ENCODE results near the gene ATXN7L1.
"Not testable (repeated sequence)": the region's sequence is repeated elsewhere in the genome, so short reads cannot be mapped to it uniquely, and the experiment has no call there.

The ATXN7L1 gene

DNA sequence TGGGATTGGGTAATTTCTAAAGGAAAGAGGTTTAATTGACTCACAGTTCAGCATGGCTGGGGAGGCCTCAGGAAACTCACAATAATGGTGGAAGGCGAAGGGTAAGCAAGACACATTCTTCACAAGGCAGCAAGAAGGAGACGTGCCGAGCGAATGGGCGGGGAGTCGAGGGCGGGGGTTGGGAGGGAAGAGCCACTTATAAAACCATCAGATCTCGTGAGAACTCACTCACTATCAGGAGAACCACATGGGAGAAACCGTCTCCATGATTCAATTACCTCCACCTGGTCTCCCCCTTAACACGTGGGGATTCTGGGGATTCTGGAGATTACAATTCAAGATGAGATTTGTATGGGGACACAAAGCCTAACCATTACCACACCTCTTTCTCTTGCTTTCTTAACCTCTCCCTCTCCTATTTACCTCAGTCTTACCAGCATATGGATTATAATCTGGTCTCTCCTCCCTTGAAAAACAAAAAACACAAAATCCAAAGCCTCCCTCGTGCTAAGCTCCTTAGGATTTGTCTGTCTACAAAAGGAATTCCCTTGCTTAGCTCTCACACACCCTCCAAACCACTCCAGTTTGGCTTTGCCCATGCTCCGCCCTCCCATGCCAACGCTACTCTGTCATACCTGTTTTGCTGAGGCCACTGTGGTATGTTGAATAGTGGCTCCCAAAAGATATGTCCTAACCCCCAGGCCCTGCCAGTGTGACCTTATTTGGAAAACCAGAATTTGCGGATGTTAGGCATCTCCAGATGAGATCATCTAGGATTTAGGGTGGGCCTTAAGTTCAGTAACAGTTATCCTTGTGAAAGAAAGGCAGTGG, 275.5 kb downstream of the ATXN7L1 start:
- Histone ChIP-seq H3K4ac (ENCODE audit: low read depth, low read length) (no peak overlapping the region), H2AK5ac (ENCODE audit: low read length) (no peak overlapping the region), H3K18ac (ENCODE audit: low read length) (no peak overlapping the region), H4K91ac (ENCODE audit: low read depth, low read length) (no peak overlapping the region), H3K36me3 (ENCODE audit: control insufficient read depth in 1 of 2, insufficient read depth in 2 of 2, low read length in 2 of 2) (no peaks in the 10 kb centered on the region), H2BK12ac (ENCODE audit: low read length) (no peak overlapping the region), H3K27me3 (ENCODE audit: insufficient read depth, low read length) (no peaks in the 10 kb centered on the region), H3K79me1 (ENCODE audit: low read length) (no peaks in the 10 kb centered on the region), H3K14ac (ENCODE audit: low read length) (no peak overlapping the region), H3K4me1 (ENCODE audit: control insufficient read depth in 1 of 2, insufficient read depth in 2 of 2, low read length in 2 of 2) (peaks cover 2 to 8% of the 10 kb centered on the region in 2 experiments), H3K27ac (ENCODE audit: low read depth, low read length) (no peak overlapping the region), H3K4me3 (ENCODE audit: low read depth, low read length) (no peak overlapping the region), H3K9me3 (ENCODE audit: insufficient read depth, low read depth, low read length) (no peaks in the 10 kb centered on the region), H2AFZ (ENCODE audit: insufficient read depth, low read length, poor library complexity) (no peak overlapping the region), H3K4me2 (ENCODE audit: low read length) (no peak overlapping the region), H3K79me2 (ENCODE audit: control insufficient read depth, insufficient read depth, low read length, poor library complexity) (no peaks in the 10 kb centered on the region), H4K12ac (ENCODE audit: low read depth, low read length) (no peak overlapping the region), H4K8ac (ENCODE audit: low read depth, low read length) (peak overlapping the region; percentile 33), H3K23ac (ENCODE audit: low read length) (no peak overlapping the region), H2BK5ac (ENCODE audit: low read depth, low read length, poor library complexity) (no peak overlapping the region), H2BK120ac (ENCODE audit: insufficient read depth, low read length, poor library complexity) (no peak overlapping the region), H3K9ac (ENCODE audit: low read length) (no peak overlapping the region)
- WGBS (ENCODE audit: extremely low coverage, insufficient coverage, insufficient read length) = no CpG with 5 or more reads among the region's 14 CpGs
- peak; percentile 22 to 54 for DNase-seq

DNA sequence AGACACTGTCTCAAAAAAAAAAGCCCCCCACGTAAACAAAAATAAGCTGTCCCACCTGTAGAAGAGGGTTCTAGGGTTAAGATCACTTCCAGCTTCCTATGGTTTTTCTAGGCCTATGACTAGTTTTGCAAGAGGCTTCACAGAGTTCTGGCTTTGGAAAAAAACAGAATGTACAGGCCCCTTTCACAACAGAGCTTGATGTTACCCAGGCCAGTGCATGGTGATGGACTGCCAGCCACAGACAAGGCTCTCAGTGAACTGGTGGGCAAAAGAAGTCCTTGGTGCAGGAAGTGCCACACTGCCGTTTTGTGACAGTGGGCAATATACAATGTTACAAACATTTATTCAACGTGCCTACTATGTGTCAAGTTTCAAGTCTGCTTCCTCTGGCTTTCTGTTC, 276.8 kb downstream of the ATXN7L1 start:
- Histone ChIP-seq H3K9me3 (ENCODE audit: insufficient read depth, low read depth, low read length) (no peaks in the 10 kb centered on the region), H3K9ac (ENCODE audit: low read length) (no peak overlapping the region), H3K27ac (ENCODE audit: low read depth, low read length) (no peak overlapping the region), H3K27me3 (ENCODE audit: insufficient read depth, low read length) (no peaks in the 10 kb centered on the region), H2BK5ac (ENCODE audit: low read depth, low read length, poor library complexity) (no peak overlapping the region), H4K8ac (ENCODE audit: low read depth, low read length) (no peak overlapping the region), H3K4ac (ENCODE audit: low read depth, low read length) (no peak overlapping the region), H3K4me1 (ENCODE audit: control insufficient read depth in 1 of 2, insufficient read depth in 2 of 2, low read length in 2 of 2) (peaks cover 2 to 8% of the 10 kb centered on the region in 2 experiments), H4K91ac (ENCODE audit: low read depth, low read length) (no peak overlapping the region), H2AK5ac (ENCODE audit: low read length) (no peak overlapping the region), H3K36me3 (ENCODE audit: control insufficient read depth in 1 of 2, insufficient read depth in 2 of 2, low read length in 2 of 2) (no peaks in the 10 kb centered on the region), H3K23ac (ENCODE audit: low read length) (no peak overlapping the region), H3K79me1 (ENCODE audit: low read length) (no peaks in the 10 kb centered on the region), H3K4me3 (ENCODE audit: low read depth, low read length) (no peak overlapping the region), H2BK12ac (ENCODE audit: low read length) (no peak overlapping the region), H4K12ac (ENCODE audit: low read depth, low read length) (no peak overlapping the region), H3K18ac (ENCODE audit: low read length) (no peak overlapping the region), H3K79me2 (ENCODE audit: control insufficient read depth, insufficient read depth, low read length, poor library complexity) (no peaks in the 10 kb centered on the region), H2BK120ac (ENCODE audit: insufficient read depth, low read length, poor library complexity) (no peak overlapping the region), H2AFZ (ENCODE audit: insufficient read depth, low read length, poor library complexity) (no peak overlapping the region), H3K14ac (ENCODE audit: low read length) (no peak overlapping the region), H3K4me2 (ENCODE audit: low read length) (no peak overlapping the region)
- WGBS (ENCODE audit: extremely low coverage, insufficient coverage, insufficient read length) = no CpG with 5 or more reads among the region's 3 CpGs
- no peak for DNase-seq

DNA sequence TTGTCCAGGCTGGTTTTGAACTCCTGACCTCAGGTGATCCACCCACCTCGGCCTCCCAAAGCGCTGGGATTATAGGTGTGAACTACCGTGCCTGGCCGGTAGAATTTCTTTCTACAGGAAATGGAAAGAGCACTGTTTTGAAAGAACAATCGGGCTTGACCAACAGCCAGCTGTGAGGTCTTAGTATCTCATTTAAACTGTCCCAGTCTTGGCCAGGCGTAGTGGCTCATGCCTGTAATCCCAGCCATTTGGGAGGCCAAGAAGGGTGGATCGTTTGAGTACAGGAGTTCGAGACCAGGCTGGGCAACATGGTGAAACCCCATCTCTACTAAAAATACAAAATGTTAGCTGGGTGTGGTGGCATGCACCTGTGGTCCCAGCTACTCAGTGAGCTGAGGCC, 277.3 kb downstream of the ATXN7L1 start:
- H3K27me3 ChIP-seq (ENCODE audit: insufficient read depth, low read length); H3K27ac ChIP-seq (ENCODE audit: low read depth, low read length); H2AFZ ChIP-seq (ENCODE audit: insufficient read depth, low read length, poor library complexity); H2BK12ac ChIP-seq (ENCODE audit: low read length); H3K9ac ChIP-seq (ENCODE audit: low read length); H2BK120ac ChIP-seq (ENCODE audit: insufficient read depth, low read length, poor library complexity); DNase-seq; H3K4me2 ChIP-seq (ENCODE audit: low read length); H3K4me3 ChIP-seq (ENCODE audit: low read depth, low read length); H3K4ac ChIP-seq (ENCODE audit: low read depth, low read length); H3K23ac ChIP-seq (ENCODE audit: low read length); H2AK5ac ChIP-seq (ENCODE audit: low read length); H3K4me1 ChIP-seq (ENCODE audit: control insufficient read depth in 1 of 2, insufficient read depth in 2 of 2, low read length in 2 of 2); H4K8ac ChIP-seq (ENCODE audit: low read depth, low read length); H3K79me1 ChIP-seq (ENCODE audit: low read length); H3K36me3 ChIP-seq (ENCODE audit: control insufficient read depth in 1 of 2, insufficient read depth in 2 of 2, low read length in 2 of 2); H2BK5ac ChIP-seq (ENCODE audit: low read depth, low read length, poor library complexity); H3K79me2 ChIP-seq (ENCODE audit: control insufficient read depth, insufficient read depth, low read length, poor library complexity); H4K12ac ChIP-seq (ENCODE audit: low read depth, low read length); H3K9me3 ChIP-seq (ENCODE audit: insufficient read depth, low read depth, low read length); H4K91ac ChIP-seq (ENCODE audit: low read depth, low read length); H3K14ac ChIP-seq (ENCODE audit: low read length); H3K18ac ChIP-seq (ENCODE audit: low read length): not testable (repeated sequence)
- WGBS (ENCODE audit: extremely low coverage, insufficient coverage, insufficient read length) = no CpG with 5 or more reads among the region's 8 CpGs

DNA sequence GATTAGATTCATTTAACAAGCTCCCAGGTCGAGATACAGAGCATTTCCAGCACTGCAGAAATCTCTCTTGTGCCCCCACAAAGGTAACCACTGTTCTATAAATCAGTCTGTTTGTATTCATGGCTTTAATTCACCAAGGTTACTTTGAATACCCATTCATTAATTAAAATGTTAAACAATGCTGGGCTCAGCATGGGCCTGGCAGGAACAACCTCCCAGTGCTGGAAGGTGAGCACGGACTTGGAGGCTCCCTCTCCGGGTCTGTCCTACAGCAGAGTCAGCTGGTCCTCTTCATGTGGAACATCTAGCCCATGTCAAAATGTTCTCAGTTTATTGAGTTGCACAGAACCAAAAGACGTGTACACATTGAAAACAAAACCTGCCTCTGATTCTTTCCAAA, 279.5 kb downstream of the ATXN7L1 start:
- no peak overlapping the region for H4K91ac ChIP-seq (ENCODE audit: low read depth, low read length)
- peaks cover 2 to 8% of the 10 kb centered on the region in 2 experiments for H3K4me1 ChIP-seq (ENCODE audit: control insufficient read depth in 1 of 2, insufficient read depth in 2 of 2, low read length in 2 of 2)
- no peak overlapping the region for H3K27ac ChIP-seq (ENCODE audit: low read depth, low read length)
- no peak overlapping the region for H3K4me3 ChIP-seq (ENCODE audit: low read depth, low read length)
- H3K4ac ChIP-seq (ENCODE audit: low read depth, low read length) = no peak overlapping the region
- H3K79me1 ChIP-seq (ENCODE audit: low read length) = no peaks in the 10 kb centered on the region
- H3K4me2 ChIP-seq (ENCODE audit: low read length) = no peak overlapping the region
- H3K9me3 ChIP-seq (ENCODE audit: insufficient read depth, low read depth, low read length) = no peaks in the 10 kb centered on the region
- H2AFZ ChIP-seq (ENCODE audit: insufficient read depth, low read length, poor library complexity) = no peak overlapping the region
- no peak overlapping the region for H3K18ac ChIP-seq (ENCODE audit: low read length)
- H3K27me3 ChIP-seq (ENCODE audit: insufficient read depth, low read length) = no peaks in the 10 kb centered on the region
- no peak overlapping the region for H2BK120ac ChIP-seq (ENCODE audit: insufficient read depth, low read length, poor library complexity)
- no peak overlapping the region for H2BK5ac ChIP-seq (ENCODE audit: low read depth, low read length, poor library complexity)
- H3K79me2 ChIP-seq (ENCODE audit: control insufficient read depth, insufficient read depth, low read length, poor library complexity) = no peaks in the 10 kb centered on the region
- H2AK5ac ChIP-seq (ENCODE audit: low read length) = no peak overlapping the region
- H3K23ac ChIP-seq (ENCODE audit: low read length) = no peak overlapping the region
- H3K9ac ChIP-seq (ENCODE audit: low read length) = no peak overlapping the region
- no peak overlapping the region for H3K14ac ChIP-seq (ENCODE audit: low read length)
- H2BK12ac ChIP-seq (ENCODE audit: low read length) = no peak overlapping the region
- no peak overlapping the region for H4K8ac ChIP-seq (ENCODE audit: low read depth, low read length)
- no CpG with 5 or more reads among the region's 4 CpGs for WGBS (ENCODE audit: extremely low coverage, insufficient coverage, insufficient read length)
- no peak overlapping the region for H4K12ac ChIP-seq (ENCODE audit: low read depth, low read length)
- DNase-seq = no peak
- H3K36me3 ChIP-seq (ENCODE audit: control insufficient read depth in 1 of 2, insufficient read depth in 2 of 2, low read length in 2 of 2) = no peaks in the 10 kb centered on the region

Data from trophoblast cell (in vitro differentiated cells and primary cell).